PC-9 (cell line): ENCODE data around the gene CENPV. TPM values are rescaled to one million over a fixed set of nuclear protein-coding genes. Genes with fewer than 3 reads are reported as not detected.

ENCODE experiments used
- BruUV-seq: library from RNA; stranded (reverse); fragments of 400-500 nt; replicated peaks from 2 replicates; lab custom pipeline; 2021; lab: Mats Ljungman, UMichigan
- CTCF ChIA-PET: fragments of 300-600 bp; sonication (Branson Sonifier 250); formaldehyde crosslinking; loops from one replicate; lab custom pipeline; 2022; ENCODE audit warnings: antibody characterized with exemption; lab: Charles Lee
- POLR2A ChIA-PET: fragments of 300-600 bp; sonication (Branson Sonifier 250); formaldehyde crosslinking; loops from one replicate; lab custom pipeline; 2022; ENCODE audit warnings: antibody characterized with exemption; ENCODE audit not compliant: unreplicated experiment; lab: Charles Lee
- DNase-seq, 2 experiments: peaks; one replicate each; pipeline versions ENCODE4 v3.0.0 to v3.0.0-alpha.2; 2015 to 2022; ENCODE audit warnings: mixed read lengths in 1 of 2
- H2AFZ ChIP-seq: fragments of 200-600 bp; sonication (generic); 2 replicates; pipeline ENCODE4 v1.8.1; 2017; ENCODE audit warnings: antibody characterized with exemption
- H3F3A ChIP-seq: fragments of 200-600 bp; sonication (generic); 2 replicates; pipeline ENCODE4 v1.8.1; 2017; ENCODE audit warnings: antibody characterized with exemption, mild to moderate bottlenecking, low read depth; ENCODE audit not compliant: insufficient read depth
- H3K27ac ChIP-seq: fragments of 200-600 bp; sonication (generic); 2 replicates; pipeline ENCODE4 v1.6.1; 2016; ENCODE audit warnings: mixed run types
- H3K27me3 ChIP-seq: fragments of 200-600 bp; sonication (generic); 2 replicates; pipeline ENCODE4 v1.6.1; 2016; ENCODE audit warnings: low read depth, mixed run types; ENCODE audit not compliant: insufficient read depth
- H3K36me3 ChIP-seq: fragments of 200-600 bp; sonication (generic); 2 replicates; pipeline ENCODE4 v1.6.1; 2016; ENCODE audit warnings: low read depth, mixed run types
- H3K4me1 ChIP-seq: fragments of 200-600 bp; sonication (generic); replicated peaks from 2 replicates; pipeline ENCODE4 v1.6.1; 2016; ENCODE audit warnings: mixed run types; ENCODE audit not compliant: insufficient read depth
- H3K4me2 ChIP-seq: fragments of 200-600 bp; sonication (generic); 2 replicates; pipeline ENCODE4 v1.6.1; 2017; ENCODE audit warnings: mixed run types
- H3K4me3 ChIP-seq: fragments of 200-600 bp; sonication (generic); 2 replicates; pipeline ENCODE4 v1.6.1; 2016; ENCODE audit warnings: mixed run types
- H3K79me2 ChIP-seq: fragments of 200-600 bp; sonication (generic); 2 replicates; pipeline ENCODE4 v1.6.1; 2017; ENCODE audit warnings: low read depth, mixed run types
- H3K9me2 ChIP-seq: fragments of 200-600 bp; sonication (generic); 2 replicates; pipeline ENCODE4 v1.8.1; 2017; ENCODE audit warnings: mild to moderate bottlenecking; ENCODE audit not compliant: insufficient read depth
- H3K9me3 ChIP-seq: fragments of 200-600 bp; sonication (generic); 2 replicates; pipeline ENCODE4 v1.8.1; 2016; ENCODE audit warnings: low read depth; ENCODE audit not compliant: insufficient read depth
- H4K20me1 ChIP-seq: fragments of 200-600 bp; sonication (generic); 2 replicates; pipeline ENCODE4 v1.8.1; 2017; ENCODE audit not compliant: insufficient read depth
- CTCF ChIP-seq: fragments of 200-600 bp; sonication (generic); conservative IDR thresholded peaks from 2 replicates; pipeline ENCODE4 v1.6.1; 2017; ENCODE audit warnings: mixed run types, antibody characterized with exemption, mild to moderate bottlenecking, moderate library complexity
- EZH2 ChIP-seq: fragments of 200-600 bp; sonication (generic); IDR thresholded peaks from 2 replicates; pipeline ENCODE4 v1.8.0; 2017; ENCODE audit warnings: antibody characterized with exemption, low read depth
- intact Hi-C: fragments of 100-400 bp; cut with micrococcal nuclease; formaldehyde crosslinking; loops from one replicate; pipeline ENCODE4 v1.10.0; 2022; ENCODE audit not compliant: unreplicated experiment
- total RNA-seq: library from RNA; stranded (reverse); gene quantifications from 2 replicates; pipeline ENCODE4 v1.2.3, GENCODE V29; 2021

The CENPV gene
- total RNA-seq, 1 experiment from 2014 or later = 12.6 TPM

DNA sequence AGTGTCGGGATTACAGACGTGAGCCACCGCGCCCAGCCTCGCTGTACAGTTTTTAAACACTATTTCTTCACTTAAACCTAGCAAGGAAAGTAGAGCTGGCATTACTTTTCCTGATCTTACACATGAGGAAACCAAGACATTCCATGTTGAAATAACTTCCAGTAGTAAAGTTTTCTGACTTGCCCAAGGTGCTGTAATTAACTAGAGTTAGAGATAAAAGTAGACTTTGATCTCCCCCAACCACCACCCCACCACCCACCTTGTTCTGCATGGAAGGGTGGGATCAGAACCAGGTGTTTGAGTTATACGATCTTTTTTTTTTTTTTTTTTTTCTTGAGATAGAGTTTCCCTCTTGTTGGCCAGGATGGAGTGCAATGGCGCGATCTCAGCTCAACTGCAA is 47.1 kb downstream of the CENPV start:
- TF ChIP-seq EZH2 = no peak
- no peak for TF ChIP-seq CTCF
- ChIA-PET CTCF (no interaction called here), POLR2A (interaction anchor here (0.6 to 0.7 kb wide), 2 partner anchors 30 to 34 kb away, joined by 3 to 18 read pairs; no protein-coding TSS in a partner anchor)
- no peaks in the 10 kb centered on the region for H3K9me3 ChIP-seq
- no peak overlapping the region for H3K4me3 ChIP-seq
- no peaks in the 10 kb centered on the region for H3K4me1 ChIP-seq
- H3K79me2 ChIP-seq = no peaks in the 10 kb centered on the region
- no peaks in the 10 kb centered on the region for H3K27me3 ChIP-seq
- H3K27ac ChIP-seq = no peak overlapping the region
- no peaks in the 10 kb centered on the region for H3F3A ChIP-seq
- H3K36me3 ChIP-seq = no peaks in the 10 kb centered on the region
- intact Hi-C loops = no loop called here
- no peak overlapping the region for H2AFZ ChIP-seq
- no peaks in the 10 kb centered on the region for H4K20me1 ChIP-seq
- no peaks in the 10 kb centered on the region for H3K9me2 ChIP-seq
- DNase-seq = no peak
- no peak overlapping the region for H3K4me2 ChIP-seq
- BruUV-seq = no TSS peak

DNA sequence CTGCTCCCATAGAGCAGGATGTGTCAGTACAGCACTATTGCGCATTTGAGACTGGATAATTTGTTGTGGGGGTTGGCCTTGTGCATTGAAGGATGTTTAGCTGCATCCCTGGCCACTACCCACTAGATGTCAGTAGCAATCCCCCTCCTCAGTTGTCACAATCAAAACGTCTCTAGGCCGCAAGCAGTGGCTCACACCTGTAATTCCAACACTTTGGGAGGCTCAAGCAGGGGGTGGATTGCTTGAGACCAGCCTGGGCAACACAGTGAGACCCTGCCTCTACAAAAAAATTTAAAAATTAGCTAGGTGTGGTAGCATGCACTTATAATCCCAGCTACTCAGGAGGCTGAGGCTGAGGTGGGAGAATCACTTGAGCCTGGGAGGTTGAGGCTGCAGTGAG is 48.4 kb downstream of the CENPV start:
- BruUV-seq = no TSS peak
- H2AFZ ChIP-seq = no peak overlapping the region
- ChIA-PET POLR2A (interaction anchor here (0.6 kb wide), 1 partner anchor 284 kb away, joined by 6 read pairs; no protein-coding TSS in a partner anchor), CTCF (no interaction called here)
- H3F3A ChIP-seq = no peaks in the 10 kb centered on the region
- TF ChIP-seq EZH2 (no peak), CTCF (peak; percentile 50; the same call in 1 of the 2 replicates)
- H3K4me1 ChIP-seq = no peaks in the 10 kb centered on the region
- no peaks in the 10 kb centered on the region for H3K36me3 ChIP-seq
- H3K4me2 ChIP-seq = no peak overlapping the region
- peak in 1 of 2 experiments; percentile 10 for DNase-seq
- no peaks in the 10 kb centered on the region for H3K27me3 ChIP-seq
- no peaks in the 10 kb centered on the region for H4K20me1 ChIP-seq
- H3K9me3 ChIP-seq = no peaks in the 10 kb centered on the region
- no peak overlapping the region for H3K27ac ChIP-seq
- H3K79me2 ChIP-seq = no peaks in the 10 kb centered on the region
- intact Hi-C loops = no loop called here
- no peak overlapping the region for H3K4me3 ChIP-seq
- H3K9me2 ChIP-seq = no peaks in the 10 kb centered on the region

- DNase-seq = no peak
- Histone ChIP-seq H3K9me2 (no peaks in the 10 kb centered on the region), H3K4me3 (no peak overlapping the region), H3K27me3 (no peaks in the 10 kb centered on the region), H2AFZ (no peak overlapping the region), H3K4me2 (no peak overlapping the region), H3K9me3 (no peaks in the 10 kb centered on the region), H3F3A (no peaks in the 10 kb centered on the region), H3K36me3 (no peaks in the 10 kb centered on the region), H3K79me2 (no peaks in the 10 kb centered on the region), H3K4me1 (no peaks in the 10 kb centered on the region), H3K27ac (no peak overlapping the region), H4K20me1 (no peaks in the 10 kb centered on the region)
- intact Hi-C loops = no loop called here
- CTCF ChIA-PET = no interaction called here
- POLR2A ChIA-PET = interaction anchor here (0.7 kb wide), 2 partner anchors 15 to 78 kb away, joined by 3 to 4 read pairs; no protein-coding TSS in a partner anchor
- TF ChIP-seq EZH2 = no peak
- no peak for TF ChIP-seq CTCF
- BruUV-seq = no TSS peak
Measured at GRCh38 chr17:16302856-16303255, 50.4 kb downstream of the CENPV start.
